Endodermal cell (in vitro differentiated cells): ENCODE measurements around the gene KCNG2. TPM values are rescaled to one million over a fixed set of nuclear protein-coding genes. Genes with fewer than 3 reads are reported as not detected.

Experiments
- DNase-seq: peaks from one replicate; pipeline ENCODE4 v3.0.0-alpha.2; 2017
- H3K27ac ChIP-seq: 2 replicates; pipeline ENCODE4 v1.5.1; 2013; ENCODE audit warnings: mild to moderate bottlenecking, low read depth, low read length, moderate library complexity
- H3K27me3 ChIP-seq: 2 replicates; pipeline ENCODE4 v1.6.1; 2013; ENCODE audit warnings: mild to moderate bottlenecking, low read length, moderate library complexity; ENCODE audit not compliant: insufficient read depth, control insufficient read depth, poor library complexity, severe bottlenecking
- H3K36me3 ChIP-seq: 2 replicates; pipeline ENCODE4 v1.7.0; 2013; ENCODE audit warnings: mild to moderate bottlenecking, low read length, moderate library complexity; ENCODE audit not compliant: control insufficient read depth, insufficient read depth
- H3K4me1 ChIP-seq: one replicate; pipeline ENCODE4 v1.7.0; 2013; ENCODE audit warnings: low read length; ENCODE audit not compliant: control insufficient read depth, insufficient read depth
- H3K4me3 ChIP-seq: 2 replicates; pipeline ENCODE4 v1.5.1; 2013; ENCODE audit warnings: mild to moderate bottlenecking, low read length, moderate library complexity
- H3K9ac ChIP-seq: 2 replicates; pipeline ENCODE4 v1.6.1; 2013; ENCODE audit warnings: mild to moderate bottlenecking, low read length, moderate library complexity; ENCODE audit not compliant: poor library complexity, severe bottlenecking; ENCODE audit errors: extremely low read depth
- H3K9me3 ChIP-seq: 2 replicates; pipeline ENCODE4 v1.6.1; 2013; ENCODE audit warnings: mild to moderate bottlenecking, low read length, moderate library complexity; ENCODE audit not compliant: control insufficient read depth
- H3K27ac Mint-ChIP-seq: 2 replicates; pipeline ENCODE4 v1.8.0; 2020; ENCODE audit warnings: mixed read lengths
- H3K27me3 Mint-ChIP-seq: 2 replicates; pipeline ENCODE4 v1.8.0; 2021; ENCODE audit warnings: mild to moderate bottlenecking, mixed read lengths; ENCODE audit not compliant: insufficient read depth
- H3K36me3 Mint-ChIP-seq: 2 replicates; pipeline ENCODE4 v1.8.0; 2020; ENCODE audit warnings: low read depth, mixed read lengths
- H3K4me1 Mint-ChIP-seq: 2 replicates; pipeline ENCODE4 v1.8.0; 2020; ENCODE audit warnings: mixed read lengths
- H3K4me3 Mint-ChIP-seq: 2 replicates; pipeline ENCODE4 v1.8.0; 2020; ENCODE audit warnings: mild to moderate bottlenecking, moderate library complexity, mixed read lengths
- H3K9me3 Mint-ChIP-seq: 2 replicates; pipeline ENCODE4 v1.8.0; 2020; ENCODE audit warnings: mild to moderate bottlenecking, mixed read lengths
- WGBS, 2 experiments: methylation state at CpG; one replicate each; pipeline versions ENCODE4 v1.1.5 to v1.1.7; 2013; ENCODE audit warnings: missing lambda C conversion rate in 2 of 2, mixed read lengths in 1 of 2; ENCODE audit not compliant: insufficient coverage in 1 of 2, insufficient read length in 1 of 2; 5-methylcytosine and 5-hydroxymethylcytosine counted together
- total RNA-seq, 2 donors: library from RNA; stranded (reverse); fragmentation: NEBNext Ultra II Directional in 1 of 2; extraction: Animal tissue kit (Norgen Biotek cat#: 25700) in 1 of 2; gene quantifications; 2 replicates in 1 of 2; 3 replicates in 1 of 2; pipeline ENCODE4 v1.2.1, GENCODE V29; 2021
- TF ChIP-seq, protein P1 (sequence below): fragments of 200-600 bp; sonication (generic); conservative IDR thresholded peaks from 2 replicates; pipeline ENCODE4 v1.5.0; 2021; ENCODE audit warnings: antibody characterized with exemption, mild to moderate bottlenecking

Gene KCNG2
- total RNA-seq, 2 donors from 2014 or later, result not detected

DNA sequence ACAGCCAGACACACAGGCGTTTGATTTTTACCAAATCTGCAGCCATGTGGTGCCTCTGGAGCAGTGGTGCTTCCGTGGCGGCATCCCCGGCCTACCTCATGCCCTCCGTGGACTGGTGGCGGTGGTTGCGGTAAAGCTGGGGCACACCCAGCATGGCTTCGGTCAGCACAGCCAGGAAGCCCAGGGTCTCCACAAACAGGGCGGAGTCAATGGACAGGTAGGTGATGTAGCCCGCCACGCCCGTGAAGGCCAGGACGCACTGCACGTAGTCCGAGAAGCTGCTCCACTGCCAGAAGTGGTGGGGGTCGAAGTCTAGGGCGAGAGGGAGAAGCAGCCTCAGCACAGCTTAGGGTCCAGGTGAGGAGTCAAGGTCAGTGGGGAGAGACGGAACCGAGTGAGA is 121.4 kb downstream of the KCNG2 start:
- no peak overlapping the region for H3K9ac ChIP-seq
- H3K27me3 ChIP-seq, result no peaks in the 10 kb centered on the region
- TF ChIP-seq, protein P1, sequence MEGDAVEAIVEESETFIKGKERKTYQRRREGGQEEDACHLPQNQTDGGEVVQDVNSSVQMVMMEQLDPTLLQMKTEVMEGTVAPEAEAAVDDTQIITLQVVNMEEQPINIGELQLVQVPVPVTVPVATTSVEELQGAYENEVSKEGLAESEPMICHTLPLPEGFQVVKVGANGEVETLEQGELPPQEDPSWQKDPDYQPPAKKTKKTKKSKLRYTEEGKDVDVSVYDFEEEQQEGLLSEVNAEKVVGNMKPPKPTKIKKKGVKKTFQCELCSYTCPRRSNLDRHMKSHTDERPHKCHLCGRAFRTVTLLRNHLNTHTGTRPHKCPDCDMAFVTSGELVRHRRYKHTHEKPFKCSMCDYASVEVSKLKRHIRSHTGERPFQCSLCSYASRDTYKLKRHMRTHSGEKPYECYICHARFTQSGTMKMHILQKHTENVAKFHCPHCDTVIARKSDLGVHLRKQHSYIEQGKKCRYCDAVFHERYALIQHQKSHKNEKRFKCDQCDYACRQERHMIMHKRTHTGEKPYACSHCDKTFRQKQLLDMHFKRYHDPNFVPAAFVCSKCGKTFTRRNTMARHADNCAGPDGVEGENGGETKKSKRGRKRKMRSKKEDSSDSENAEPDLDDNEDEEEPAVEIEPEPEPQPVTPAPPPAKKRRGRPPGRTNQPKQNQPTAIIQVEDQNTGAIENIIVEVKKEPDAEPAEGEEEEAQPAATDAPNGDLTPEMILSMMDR, result no peak
- H3K4me1 ChIP-seq, result no peaks in the 10 kb centered on the region
- H3K9me3 Mint-ChIP-seq, result no peaks in the 10 kb centered on the region
- peaks cover 21% of the 10 kb centered on the region for H3K36me3 ChIP-seq
- H3K36me3 Mint-ChIP-seq, result peaks cover 41% of the 10 kb centered on the region
- H3K27ac ChIP-seq, result no peak overlapping the region
- peak; percentile 27 for DNase-seq
- no peaks in the 10 kb centered on the region for H3K9me3 ChIP-seq
- no peak overlapping the region for H3K4me3 ChIP-seq
- H3K4me3 Mint-ChIP-seq, result no peak overlapping the region
- H3K27me3 Mint-ChIP-seq, result no peaks in the 10 kb centered on the region
- H3K27ac Mint-ChIP-seq, result no peak overlapping the region
- H3K4me1 Mint-ChIP-seq, result no peaks in the 10 kb centered on the region
- WGBS, 2 experiments, result 93 to 97% methylated on average over 14 to 19 of the region's 19 CpGs

DNA sequence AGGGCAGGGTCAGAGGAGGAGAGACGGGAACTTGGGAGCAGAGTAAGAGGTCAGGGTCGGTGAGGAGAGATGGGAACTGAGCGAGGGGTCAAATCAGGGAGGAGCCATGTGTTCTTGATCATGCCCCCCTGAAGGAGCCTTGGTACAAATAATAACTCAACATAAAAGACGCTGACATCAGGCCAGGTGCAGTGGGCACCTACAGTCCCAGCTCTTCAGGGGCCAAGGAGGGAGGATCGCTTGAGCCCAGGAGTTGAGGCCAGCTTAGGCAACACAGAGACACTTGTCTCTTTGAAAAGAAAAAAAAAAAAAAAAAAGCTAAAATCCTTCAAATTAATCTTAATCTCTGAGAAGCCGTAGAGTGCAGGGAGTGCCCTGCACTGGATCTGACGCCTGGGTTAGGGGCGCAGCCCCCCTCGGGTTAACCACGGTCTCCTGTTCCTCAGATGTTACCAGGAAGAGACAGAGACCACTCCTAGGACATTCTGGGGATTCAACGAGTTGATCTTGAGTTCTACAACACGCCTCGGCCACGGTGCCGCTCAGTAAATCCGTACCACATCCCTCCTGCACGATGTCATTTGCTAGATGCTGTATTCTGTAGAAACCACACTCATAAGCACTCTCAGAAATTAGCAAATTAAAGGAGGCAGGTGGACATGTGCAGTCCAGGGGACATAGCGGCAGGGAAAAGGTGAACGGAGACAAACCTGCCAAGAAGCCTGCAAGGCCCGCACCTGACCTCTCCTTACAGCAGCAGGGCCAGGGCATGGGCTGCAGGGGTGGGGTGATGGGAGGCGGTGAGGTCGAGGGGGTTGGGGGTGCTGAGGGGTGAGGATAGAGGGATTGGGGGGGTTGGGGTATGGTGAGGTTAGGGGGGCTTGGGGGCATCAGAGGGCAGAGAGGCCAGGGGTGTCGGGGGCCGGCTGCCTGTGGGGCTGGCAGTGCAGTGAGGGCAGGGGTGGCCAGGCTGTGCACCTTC is 124.5 kb downstream of the KCNG2 start:
- Histone ChIP-seq H3K27me3 (no peaks in the 10 kb centered on the region), H3K27ac (no peak overlapping the region), H3K4me1 (no peaks in the 10 kb centered on the region), H3K9ac (no peak overlapping the region), H3K36me3 (peaks cover 11% of the 10 kb centered on the region), H3K4me3 (no peak overlapping the region), H3K9me3 (no peaks in the 10 kb centered on the region)
- Mint-ChIP-seq H3K4me3 (no peak overlapping the region), H3K27me3 (no peaks in the 10 kb centered on the region), H3K27ac (no peak overlapping the region), H3K36me3 (peaks cover 29% of the 10 kb centered on the region), H3K4me1 (no peaks in the 10 kb centered on the region), H3K9me3 (no peaks in the 10 kb centered on the region)
- TF ChIP-seq, protein P1, result no peak
- DNase-seq, result no peak
- 93 to 95% methylated on average over 10 to 24 of the region's 24 CpGs for WGBS, 2 experiments

DNA sequence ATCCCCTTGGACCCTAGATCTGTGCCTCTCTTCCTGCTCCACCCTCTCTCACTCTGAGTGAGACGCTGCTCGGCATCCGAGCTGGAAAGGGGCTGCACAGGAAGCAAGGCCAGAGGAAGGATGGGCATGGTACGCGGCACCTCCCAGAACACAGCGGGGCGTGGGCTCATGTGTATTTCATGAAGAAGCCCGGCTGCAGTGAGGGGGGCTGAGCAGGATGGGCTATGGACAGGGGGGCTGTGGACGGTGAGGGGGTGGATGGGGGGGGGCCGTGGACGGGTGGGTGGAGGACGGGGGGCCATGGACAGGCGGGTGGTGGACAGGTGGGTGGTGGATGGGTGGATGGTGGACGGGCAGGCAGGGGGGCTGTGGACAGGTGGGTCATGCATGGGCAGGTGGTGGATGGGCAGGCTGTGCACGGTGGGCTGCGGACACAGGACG is 125.3 kb downstream of the KCNG2 start:
- Histone ChIP-seq H3K27me3 (no peaks in the 10 kb centered on the region), H3K4me3 (no peak overlapping the region), H3K9me3 (no peaks in the 10 kb centered on the region), H3K9ac (no peak overlapping the region), H3K36me3 (peaks cover 11% of the 10 kb centered on the region), H3K4me1 (no peaks in the 10 kb centered on the region), H3K27ac (no peak overlapping the region)
- H3K4me1 Mint-ChIP-seq, result no peaks in the 10 kb centered on the region
- H3K27ac Mint-ChIP-seq, result no peak overlapping the region
- H3K9me3 Mint-ChIP-seq, result no peaks in the 10 kb centered on the region
- no peak overlapping the region for H3K4me3 Mint-ChIP-seq
- H3K36me3 Mint-ChIP-seq, result peaks cover 29% of the 10 kb centered on the region
- no peak for DNase-seq
- WGBS, 2 experiments, result 86 to 88% methylated on average over 5 to 11 of the region's 17 CpGs
- H3K27me3 Mint-ChIP-seq, result no peaks in the 10 kb centered on the region
- TF ChIP-seq, protein P1, result no peak
